Measurements from ENCODE around the gene SQOR.

DNA sequence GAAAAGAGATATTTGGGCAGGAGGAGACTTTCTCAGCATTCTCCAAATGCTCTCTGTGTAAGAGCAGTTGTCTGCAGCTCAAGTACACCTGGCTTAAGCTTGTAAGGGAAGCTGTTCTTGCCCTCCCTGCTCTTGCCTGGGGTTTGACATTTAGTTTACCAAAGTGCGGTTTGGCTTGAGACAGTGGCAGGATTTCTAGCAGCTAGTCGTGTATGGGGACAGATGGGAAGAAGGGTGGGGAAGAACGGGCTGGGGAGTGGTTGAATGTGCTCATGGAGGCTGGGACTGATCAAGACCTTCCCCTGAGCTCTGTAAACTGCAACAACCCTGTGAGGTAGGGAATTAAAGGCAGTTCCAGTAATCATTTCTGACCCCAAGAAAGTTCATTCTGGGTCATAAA, 39.8 kb downstream of the SQOR start:
- no peak for TF ChIP-seq POLR2A (IDR thresholded peaks at IDR 0.05)
- TF ChIP-seq, protein P1, sequence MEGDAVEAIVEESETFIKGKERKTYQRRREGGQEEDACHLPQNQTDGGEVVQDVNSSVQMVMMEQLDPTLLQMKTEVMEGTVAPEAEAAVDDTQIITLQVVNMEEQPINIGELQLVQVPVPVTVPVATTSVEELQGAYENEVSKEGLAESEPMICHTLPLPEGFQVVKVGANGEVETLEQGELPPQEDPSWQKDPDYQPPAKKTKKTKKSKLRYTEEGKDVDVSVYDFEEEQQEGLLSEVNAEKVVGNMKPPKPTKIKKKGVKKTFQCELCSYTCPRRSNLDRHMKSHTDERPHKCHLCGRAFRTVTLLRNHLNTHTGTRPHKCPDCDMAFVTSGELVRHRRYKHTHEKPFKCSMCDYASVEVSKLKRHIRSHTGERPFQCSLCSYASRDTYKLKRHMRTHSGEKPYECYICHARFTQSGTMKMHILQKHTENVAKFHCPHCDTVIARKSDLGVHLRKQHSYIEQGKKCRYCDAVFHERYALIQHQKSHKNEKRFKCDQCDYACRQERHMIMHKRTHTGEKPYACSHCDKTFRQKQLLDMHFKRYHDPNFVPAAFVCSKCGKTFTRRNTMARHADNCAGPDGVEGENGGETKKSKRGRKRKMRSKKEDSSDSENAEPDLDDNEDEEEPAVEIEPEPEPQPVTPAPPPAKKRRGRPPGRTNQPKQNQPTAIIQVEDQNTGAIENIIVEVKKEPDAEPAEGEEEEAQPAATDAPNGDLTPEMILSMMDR (IDR thresholded peaks at IDR 0.05): no peak

Data from testis (tissue), 2 donors.